H1 (cell line): Measurements from ENCODE around the gene PPFIBP2. TPM values are rescaled to one million over a fixed set of nuclear protein-coding genes. Genes with fewer than 3 reads are reported as not detected.

Source experiments
- HDAC2 ChIP-seq, 2 experiments: fragments of 300-600 bp in 1 of 2; sonication (generic) in 1 of 2; IDR thresholded peaks; 2 replicates each; pipeline ENCODE4 v1.6.1; 2011 to 2012; ENCODE audit warnings: low read depth in 2 of 2, low read length in 2 of 2, mild to moderate bottlenecking in 2 of 2, moderate library complexity in 2 of 2, borderline replicate concordance in 1 of 2, inconsistent platforms in 1 of 2
- JUND ChIP-seq: IDR thresholded peaks from 2 replicates; pipeline ENCODE4 v1.6.1; 2011; ENCODE audit warnings: mild to moderate bottlenecking, improper control_type of control experiment, low read length
- RAD21 ChIP-seq, 2 experiments: IDR thresholded peaks in 1 of 2; conservative IDR thresholded peaks in 1 of 2; 2 replicates each; pipeline ENCODE4 v1.6.1; 2011; ENCODE audit warnings: low read depth in 2 of 2, low read length in 2 of 2, improper control_type of control experiment in 1 of 2, inconsistent platforms in 1 of 2, mild to moderate bottlenecking in 1 of 2, moderate library complexity in 1 of 2
- polyA plus RNA-seq, 7 experiments: library from polyadenylated mRNA; depleted of rRNA in 3 of 7; stranded (reverse) in 5 of 7; unstranded in 2 of 7; fragments of >200 nt in 5 of 7; fragments of 200-250 nt in 2 of 7; gene quantifications; 1 replicate in 5 of 7; 2 replicates in 1 of 7; 4 replicates in 1 of 7; pipeline versions ENCODE4 v1.2.1 to v1.2.3, GENCODE V29; 2011 to 2013; ENCODE audit warnings: missing spikeins in 2 of 7, mixed read lengths in 2 of 7
- total RNA-seq: library from RNA; stranded (reverse); fragmentation: NEBNext Ultra II Directional; extraction: Animal tissue kit (Norgen Biotek cat#: 25700); gene quantifications from 2 replicates; pipeline ENCODE4 v1.2.1, GENCODE V29; 2021
- TF ChIP-seq, protein P1 (sequence below), 3 experiments: IDR thresholded peaks; 1 replicate in 2 of 3; 2 replicates in 1 of 3; pipeline versions ENCODE4 v1.5.1 to v1.6.1; 2011; ENCODE audit warnings: low read length in 3 of 3, mild to moderate bottlenecking in 3 of 3, inconsistent platforms in 2 of 3, low read depth in 1 of 3, moderate library complexity in 1 of 3; ENCODE audit not compliant: insufficient read depth in 1 of 3; ENCODE audit errors: control extremely low read depth in 1 of 3
- TF ChIP-seq, protein P2 (sequence below): fragments of 300-600 bp; sonication (generic); IDR thresholded peaks from 2 replicates; pipeline ENCODE4 v1.7.1; 2012; ENCODE audit warnings: low read length, moderate library complexity, mild to moderate bottlenecking, inconsistent platforms; ENCODE audit not compliant: insufficient replicate concordance

The PPFIBP2 gene
- total and polyA plus RNA-seq, 2 of the 8 experiments (the other 6 are each of a cell fraction or from before 2014, with no cell fraction given): 5.5 to 9.8 TPM

DNA sequence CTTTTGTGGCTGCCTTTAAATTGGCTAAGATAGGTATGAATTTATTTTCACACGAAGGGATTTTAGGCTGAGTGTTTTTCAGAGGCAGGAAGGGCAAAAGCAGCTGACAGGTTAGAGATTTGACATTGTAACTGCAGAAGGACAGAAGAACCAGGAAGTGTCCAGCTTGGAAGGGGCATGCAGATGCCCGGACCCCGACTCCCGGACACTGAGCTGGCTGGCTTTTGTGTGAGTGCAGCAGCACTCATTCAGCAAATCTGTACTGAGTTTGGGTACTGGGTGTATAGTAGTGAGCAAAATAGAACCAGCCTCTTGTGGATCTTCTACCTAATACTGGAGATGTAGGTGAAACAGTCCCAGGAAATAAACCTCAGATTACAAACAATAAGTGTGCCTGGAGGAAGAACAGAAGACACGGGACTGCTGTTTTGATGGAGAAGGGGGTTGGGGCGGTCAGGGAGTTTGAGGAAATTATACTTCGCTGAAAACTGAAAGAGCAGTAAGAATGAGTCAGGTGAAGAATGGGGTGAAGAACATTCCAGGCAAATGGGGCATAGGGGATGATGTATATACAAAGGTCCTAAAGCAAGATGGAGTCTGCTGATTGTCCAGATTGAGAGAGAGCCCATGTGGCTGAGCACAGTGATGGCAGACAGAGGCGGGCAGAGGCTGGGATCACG lies 64.6 kb downstream of the PPFIBP2 start (continued):
- TF ChIP-seq, protein P1, sequence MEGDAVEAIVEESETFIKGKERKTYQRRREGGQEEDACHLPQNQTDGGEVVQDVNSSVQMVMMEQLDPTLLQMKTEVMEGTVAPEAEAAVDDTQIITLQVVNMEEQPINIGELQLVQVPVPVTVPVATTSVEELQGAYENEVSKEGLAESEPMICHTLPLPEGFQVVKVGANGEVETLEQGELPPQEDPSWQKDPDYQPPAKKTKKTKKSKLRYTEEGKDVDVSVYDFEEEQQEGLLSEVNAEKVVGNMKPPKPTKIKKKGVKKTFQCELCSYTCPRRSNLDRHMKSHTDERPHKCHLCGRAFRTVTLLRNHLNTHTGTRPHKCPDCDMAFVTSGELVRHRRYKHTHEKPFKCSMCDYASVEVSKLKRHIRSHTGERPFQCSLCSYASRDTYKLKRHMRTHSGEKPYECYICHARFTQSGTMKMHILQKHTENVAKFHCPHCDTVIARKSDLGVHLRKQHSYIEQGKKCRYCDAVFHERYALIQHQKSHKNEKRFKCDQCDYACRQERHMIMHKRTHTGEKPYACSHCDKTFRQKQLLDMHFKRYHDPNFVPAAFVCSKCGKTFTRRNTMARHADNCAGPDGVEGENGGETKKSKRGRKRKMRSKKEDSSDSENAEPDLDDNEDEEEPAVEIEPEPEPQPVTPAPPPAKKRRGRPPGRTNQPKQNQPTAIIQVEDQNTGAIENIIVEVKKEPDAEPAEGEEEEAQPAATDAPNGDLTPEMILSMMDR (IDR thresholded peaks at IDR 0.05; ENCODE audit: control extremely low read depth in 1 of 3, insufficient read depth in 1 of 3, low read depth in 1 of 3, low read length in 3 of 3): no peak
- TF ChIP-seq RAD21 (IDR thresholded peaks at IDR 0.05 in 1 of 2, conservative IDR thresholded peaks at IDR 0.05 in 1 of 2; ENCODE audit: low read depth in 2 of 2, low read length in 2 of 2) (no peak), JUND (no peak), HDAC2 (IDR thresholded peaks at IDR 0.05; ENCODE audit: borderline replicate concordance in 1 of 2, low read depth in 2 of 2, low read length in 2 of 2) (no peak)
- TF ChIP-seq, protein P2, sequence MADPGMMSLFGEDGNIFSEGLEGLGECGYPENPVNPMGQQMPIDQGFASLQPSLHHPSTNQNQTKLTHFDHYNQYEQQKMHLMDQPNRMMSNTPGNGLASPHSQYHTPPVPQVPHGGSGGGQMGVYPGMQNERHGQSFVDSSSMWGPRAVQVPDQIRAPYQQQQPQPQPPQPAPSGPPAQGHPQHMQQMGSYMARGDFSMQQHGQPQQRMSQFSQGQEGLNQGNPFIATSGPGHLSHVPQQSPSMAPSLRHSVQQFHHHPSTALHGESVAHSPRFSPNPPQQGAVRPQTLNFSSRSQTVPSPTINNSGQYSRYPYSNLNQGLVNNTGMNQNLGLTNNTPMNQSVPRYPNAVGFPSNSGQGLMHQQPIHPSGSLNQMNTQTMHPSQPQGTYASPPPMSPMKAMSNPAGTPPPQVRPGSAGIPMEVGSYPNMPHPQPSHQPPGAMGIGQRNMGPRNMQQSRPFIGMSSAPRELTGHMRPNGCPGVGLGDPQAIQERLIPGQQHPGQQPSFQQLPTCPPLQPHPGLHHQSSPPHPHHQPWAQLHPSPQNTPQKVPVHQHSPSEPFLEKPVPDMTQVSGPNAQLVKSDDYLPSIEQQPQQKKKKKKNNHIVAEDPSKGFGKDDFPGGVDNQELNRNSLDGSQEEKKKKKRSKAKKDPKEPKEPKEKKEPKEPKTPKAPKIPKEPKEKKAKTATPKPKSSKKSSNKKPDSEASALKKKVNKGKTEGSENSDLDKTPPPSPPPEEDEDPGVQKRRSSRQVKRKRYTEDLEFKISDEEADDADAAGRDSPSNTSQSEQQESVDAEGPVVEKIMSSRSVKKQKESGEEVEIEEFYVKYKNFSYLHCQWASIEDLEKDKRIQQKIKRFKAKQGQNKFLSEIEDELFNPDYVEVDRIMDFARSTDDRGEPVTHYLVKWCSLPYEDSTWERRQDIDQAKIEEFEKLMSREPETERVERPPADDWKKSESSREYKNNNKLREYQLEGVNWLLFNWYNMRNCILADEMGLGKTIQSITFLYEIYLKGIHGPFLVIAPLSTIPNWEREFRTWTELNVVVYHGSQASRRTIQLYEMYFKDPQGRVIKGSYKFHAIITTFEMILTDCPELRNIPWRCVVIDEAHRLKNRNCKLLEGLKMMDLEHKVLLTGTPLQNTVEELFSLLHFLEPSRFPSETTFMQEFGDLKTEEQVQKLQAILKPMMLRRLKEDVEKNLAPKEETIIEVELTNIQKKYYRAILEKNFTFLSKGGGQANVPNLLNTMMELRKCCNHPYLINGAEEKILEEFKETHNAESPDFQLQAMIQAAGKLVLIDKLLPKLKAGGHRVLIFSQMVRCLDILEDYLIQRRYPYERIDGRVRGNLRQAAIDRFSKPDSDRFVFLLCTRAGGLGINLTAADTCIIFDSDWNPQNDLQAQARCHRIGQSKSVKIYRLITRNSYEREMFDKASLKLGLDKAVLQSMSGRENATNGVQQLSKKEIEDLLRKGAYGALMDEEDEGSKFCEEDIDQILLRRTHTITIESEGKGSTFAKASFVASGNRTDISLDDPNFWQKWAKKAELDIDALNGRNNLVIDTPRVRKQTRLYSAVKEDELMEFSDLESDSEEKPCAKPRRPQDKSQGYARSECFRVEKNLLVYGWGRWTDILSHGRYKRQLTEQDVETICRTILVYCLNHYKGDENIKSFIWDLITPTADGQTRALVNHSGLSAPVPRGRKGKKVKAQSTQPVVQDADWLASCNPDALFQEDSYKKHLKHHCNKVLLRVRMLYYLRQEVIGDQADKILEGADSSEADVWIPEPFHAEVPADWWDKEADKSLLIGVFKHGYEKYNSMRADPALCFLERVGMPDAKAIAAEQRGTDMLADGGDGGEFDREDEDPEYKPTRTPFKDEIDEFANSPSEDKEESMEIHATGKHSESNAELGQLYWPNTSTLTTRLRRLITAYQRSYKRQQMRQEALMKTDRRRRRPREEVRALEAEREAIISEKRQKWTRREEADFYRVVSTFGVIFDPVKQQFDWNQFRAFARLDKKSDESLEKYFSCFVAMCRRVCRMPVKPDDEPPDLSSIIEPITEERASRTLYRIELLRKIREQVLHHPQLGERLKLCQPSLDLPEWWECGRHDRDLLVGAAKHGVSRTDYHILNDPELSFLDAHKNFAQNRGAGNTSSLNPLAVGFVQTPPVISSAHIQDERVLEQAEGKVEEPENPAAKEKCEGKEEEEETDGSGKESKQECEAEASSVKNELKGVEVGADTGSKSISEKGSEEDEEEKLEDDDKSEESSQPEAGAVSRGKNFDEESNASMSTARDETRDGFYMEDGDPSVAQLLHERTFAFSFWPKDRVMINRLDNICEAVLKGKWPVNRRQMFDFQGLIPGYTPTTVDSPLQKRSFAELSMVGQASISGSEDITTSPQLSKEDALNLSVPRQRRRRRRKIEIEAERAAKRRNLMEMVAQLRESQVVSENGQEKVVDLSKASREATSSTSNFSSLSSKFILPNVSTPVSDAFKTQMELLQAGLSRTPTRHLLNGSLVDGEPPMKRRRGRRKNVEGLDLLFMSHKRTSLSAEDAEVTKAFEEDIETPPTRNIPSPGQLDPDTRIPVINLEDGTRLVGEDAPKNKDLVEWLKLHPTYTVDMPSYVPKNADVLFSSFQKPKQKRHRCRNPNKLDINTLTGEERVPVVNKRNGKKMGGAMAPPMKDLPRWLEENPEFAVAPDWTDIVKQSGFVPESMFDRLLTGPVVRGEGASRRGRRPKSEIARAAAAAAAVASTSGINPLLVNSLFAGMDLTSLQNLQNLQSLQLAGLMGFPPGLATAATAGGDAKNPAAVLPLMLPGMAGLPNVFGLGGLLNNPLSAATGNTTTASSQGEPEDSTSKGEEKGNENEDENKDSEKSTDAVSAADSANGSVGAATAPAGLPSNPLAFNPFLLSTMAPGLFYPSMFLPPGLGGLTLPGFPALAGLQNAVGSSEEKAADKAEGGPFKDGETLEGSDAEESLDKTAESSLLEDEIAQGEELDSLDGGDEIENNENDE: no peak
